Stomach smooth muscle (tissue), 2 donors: Measurements from ENCODE around the gene PRRC2B.
"Not testable (repeated sequence)": the region's sequence is repeated elsewhere in the genome, so short reads cannot be mapped to it uniquely, and the experiment has no call there.

Experiments
- H3K27ac ChIP-seq: one replicate; pipeline ENCODE4 v1.7.0; 2013; ENCODE audit warnings: mild to moderate bottlenecking, low read length, inconsistent platforms
- H3K27me3 ChIP-seq, 2 donors: one replicate each; pipeline ENCODE4 v1.7.0; 2013; ENCODE audit warnings: low read length in 2 of 2; ENCODE audit not compliant: insufficient read depth in 2 of 2, control insufficient read depth in 1 of 2
- H3K36me3 ChIP-seq, 2 donors: one replicate each; pipeline ENCODE4 v1.7.0; 2013; ENCODE audit warnings: low read length in 2 of 2; ENCODE audit not compliant: control insufficient read depth in 2 of 2, insufficient read depth in 2 of 2
- H3K4me1 ChIP-seq: one replicate; pipeline ENCODE4 v1.7.0; 2013; ENCODE audit warnings: low read length; ENCODE audit not compliant: control insufficient read depth, insufficient read depth
- H3K4me3 ChIP-seq, 2 donors: one replicate each; pipeline ENCODE4 v1.7.0; 2013; ENCODE audit warnings: low read length in 2 of 2
- H3K9ac ChIP-seq, 2 donors: one replicate each; pipeline ENCODE4 v1.7.0; 2013; ENCODE audit warnings: low read length in 2 of 2, mild to moderate bottlenecking in 1 of 2
- H3K9me3 ChIP-seq, 2 donors: one replicate each; pipeline ENCODE4 v1.7.0; 2013; ENCODE audit warnings: low read length in 2 of 2; ENCODE audit not compliant: control insufficient read depth in 2 of 2
- donor health status: healthy.
- donor health status: Pancreatic carcinoma.

The PRRC2B gene

DNA sequence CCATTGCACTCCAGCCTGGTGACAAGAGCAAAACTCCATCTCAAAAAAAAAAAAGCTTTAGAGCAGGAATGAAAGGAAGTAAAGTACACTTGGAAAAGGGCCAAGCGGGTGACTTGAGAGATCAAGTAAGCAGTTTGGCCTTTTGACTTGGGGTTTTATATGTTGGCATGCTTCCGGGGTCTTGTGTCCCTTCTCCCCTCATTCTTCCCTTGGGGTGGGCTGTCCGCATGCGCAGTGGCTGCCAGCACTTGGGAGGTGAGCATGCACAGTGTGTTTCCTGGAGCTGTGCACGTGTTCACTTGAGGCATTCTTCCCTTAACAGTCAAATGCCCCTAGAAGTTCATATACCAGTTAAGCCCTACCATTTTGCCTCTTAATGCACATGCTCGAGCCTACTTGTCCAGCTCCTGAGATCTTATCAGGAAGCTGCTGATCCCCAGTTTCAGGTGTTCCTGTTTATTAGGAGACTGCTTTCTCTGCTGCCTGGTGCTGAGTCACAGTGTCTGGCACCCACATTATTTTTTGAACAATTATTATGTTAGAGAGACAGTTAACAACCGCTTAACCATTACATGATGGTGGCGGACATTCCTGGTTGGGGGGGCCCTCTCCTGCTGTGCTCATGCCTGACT lies 32.6 kb upstream of the PRRC2B start:
- H3K9ac ChIP-seq = no peak overlapping the region
- no peaks in the 10 kb centered on the region for H3K36me3 ChIP-seq
- H3K9me3 ChIP-seq = no peaks in the 10 kb centered on the region
- H3K4me1 ChIP-seq = peaks cover 4% of the 10 kb centered on the region
- no peak overlapping the region for H3K27ac ChIP-seq
- no peaks in the 10 kb centered on the region for H3K27me3 ChIP-seq
- H3K4me3 ChIP-seq = no peak overlapping the region

- H3K4me1 ChIP-seq = peaks cover 4% of the 10 kb centered on the region
- H3K27me3 ChIP-seq = no peaks in the 10 kb centered on the region
- H3K9ac ChIP-seq = no peak overlapping the region
These were observed 28.3 kb upstream of the PRRC2B start for GRCh38 chr9:131365546-131365945.

GRCh38 chr9:131366761-131367401 lies 27.0 kb upstream of the PRRC2B start:
- Histone ChIP-seq H3K36me3 (no peaks in the 10 kb centered on the region), H3K9me3 (no peaks in the 10 kb centered on the region), H3K27ac (no peak overlapping the region), H3K9ac (no peak overlapping the region), H3K27me3 (no peaks in the 10 kb centered on the region), H3K4me1 (no peaks in the 10 kb centered on the region), H3K4me3 (no peak overlapping the region)

More at GRCh38 chr9:131365546-131365945, 28.3 kb upstream of the PRRC2B start:
- no peaks in the 10 kb centered on the region for H3K9me3 ChIP-seq
- H3K27ac ChIP-seq = no peak overlapping the region
- no peaks in the 10 kb centered on the region for H3K36me3 ChIP-seq
- no peak overlapping the region for H3K4me3 ChIP-seq

- H3K4me1 ChIP-seq = no peaks in the 10 kb centered on the region
- no peak overlapping the region for H3K27ac ChIP-seq
- H3K36me3 ChIP-seq = no peaks in the 10 kb centered on the region
- no peaks in the 10 kb centered on the region for H3K9me3 ChIP-seq
- H3K27me3 ChIP-seq = no peaks in the 10 kb centered on the region
- H3K9ac ChIP-seq = no peak overlapping the region
- H3K4me3 ChIP-seq = no peak overlapping the region
These were observed 26.4 kb upstream of the PRRC2B start for GRCh38 chr9:131367450-131367849.

DNA sequence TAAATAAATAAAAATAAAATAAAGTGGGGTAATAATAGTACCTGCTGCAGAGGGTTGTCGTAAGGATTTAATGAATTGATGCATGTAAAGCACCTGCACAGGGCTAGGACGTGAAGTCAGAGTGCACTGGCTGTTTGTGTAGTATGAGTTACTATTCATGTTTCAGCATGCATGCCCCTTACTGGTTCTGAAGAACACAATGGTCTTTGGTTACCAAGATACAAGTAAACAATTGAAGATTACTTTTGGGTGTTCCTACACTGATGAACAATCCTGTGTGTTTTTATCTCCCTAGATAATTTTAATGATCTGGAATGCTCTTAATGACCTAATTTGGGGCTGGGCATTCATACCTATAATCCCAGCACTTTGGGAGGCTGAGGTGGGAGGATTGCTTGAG lies 23.2 kb upstream of the PRRC2B start:
- Histone ChIP-seq H3K4me1 (peaks cover 6% of the 10 kb centered on the region), H3K27ac (no peak overlapping the region), H3K4me3 (no peak overlapping the region)

GRCh38 chr9:131372599-131372973 lies 21.3 kb upstream of the PRRC2B start:
- Histone ChIP-seq H3K9ac (peak overlapping the region; percentile 86 to 89), H3K27ac (peak overlapping the region; percentile 85)

More for the DNA sequence above, 23.2 kb upstream of the PRRC2B start:
- Histone ChIP-seq H3K9me3 (no peaks in the 10 kb centered on the region), H3K27me3 (no peaks in the 10 kb centered on the region), H3K36me3 (no peaks in the 10 kb centered on the region), H3K9ac (no peak overlapping the region)

GRCh38 chr9:131374638-131375037 lies 19.2 kb upstream of the PRRC2B start:
- not testable (repeated sequence) for H3K9me3 ChIP-seq, H3K27me3 ChIP-seq, H3K4me3 ChIP-seq, H3K27ac ChIP-seq, H3K9ac ChIP-seq, H3K36me3 ChIP-seq, H3K4me1 ChIP-seq

More at GRCh38 chr9:131372599-131372973, 21.3 kb upstream of the PRRC2B start:
- H3K4me1 ChIP-seq, H3K36me3 ChIP-seq, H3K27me3 ChIP-seq, H3K9me3 ChIP-seq: not testable (repeated sequence)
- peak overlapping the region; percentile 72 to 90 for H3K4me3 ChIP-seq

DNA sequence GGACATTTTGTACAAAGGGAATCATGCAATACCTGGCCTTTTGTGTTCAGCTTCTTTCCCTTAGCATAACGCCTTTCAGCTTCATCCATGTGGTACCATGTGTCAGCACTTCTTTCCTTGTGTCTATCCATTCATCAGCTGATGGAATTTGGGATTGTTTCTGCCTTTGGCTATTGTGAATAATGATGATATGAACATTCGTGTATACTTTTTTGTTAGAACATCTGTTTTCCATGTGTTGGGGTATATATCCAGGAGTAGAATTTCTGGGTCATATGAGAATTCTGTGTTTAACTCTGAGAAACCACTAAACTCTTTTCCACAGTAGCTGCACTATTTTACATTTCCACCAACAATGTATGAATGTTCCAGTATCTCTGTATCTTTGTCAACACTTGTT lies 14.8 kb upstream of the PRRC2B start:
- H3K27ac ChIP-seq = no peak overlapping the region
- no peak overlapping the region for H3K9ac ChIP-seq
- H3K27me3 ChIP-seq = no peaks in the 10 kb centered on the region
- peaks cover 8% of the 10 kb centered on the region for H3K4me1 ChIP-seq
- no peaks in the 10 kb centered on the region for H3K9me3 ChIP-seq
- H3K36me3 ChIP-seq = no peaks in the 10 kb centered on the region
- no peak overlapping the region for H3K4me3 ChIP-seq

DNA sequence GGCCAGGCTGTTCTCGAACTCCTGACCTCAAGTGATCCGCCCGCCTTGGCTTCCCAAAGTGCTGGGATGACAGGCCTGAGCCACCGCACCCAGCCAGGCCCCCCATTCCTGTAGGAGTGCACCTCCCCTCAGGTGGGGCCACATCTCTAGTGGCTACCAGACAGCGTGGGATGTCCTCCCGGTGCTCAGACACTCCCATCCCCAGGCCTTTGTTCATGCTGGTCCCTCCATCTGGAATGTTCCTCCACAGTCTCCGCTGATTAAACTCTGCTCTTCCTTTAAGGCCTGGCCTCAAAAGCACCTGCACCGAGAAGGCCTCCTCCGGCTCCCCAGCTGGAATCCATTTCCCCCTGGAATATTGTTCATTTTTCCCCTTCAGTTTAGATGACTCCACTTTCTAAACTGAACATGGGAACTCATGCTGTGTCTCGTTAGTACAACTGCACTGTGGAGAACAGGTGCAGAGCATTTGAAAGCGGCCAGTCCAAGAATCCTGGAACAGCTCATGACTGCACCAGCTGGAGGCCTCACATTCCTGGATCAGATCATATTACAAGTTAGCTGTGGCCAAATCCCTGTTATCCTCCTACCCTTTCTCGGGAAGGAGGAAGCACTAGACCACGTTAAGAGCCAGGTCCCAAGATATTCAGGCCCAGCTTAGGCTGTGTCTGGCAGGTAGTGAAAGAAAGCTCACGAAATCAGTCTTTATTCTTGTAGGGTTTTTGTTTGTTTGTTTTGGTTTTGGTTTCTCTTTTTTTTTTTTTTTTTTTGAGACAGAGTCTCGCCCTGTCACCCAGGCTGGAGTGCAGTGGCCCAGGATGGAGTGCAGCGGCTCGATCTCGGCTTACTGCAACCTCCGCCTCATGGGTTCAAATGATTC lies 10.8 kb upstream of the PRRC2B start:
- Histone ChIP-seq H3K9ac (peak overlapping the region in 1 of 2 donors; percentile 21), H3K4me3 (peak overlapping the region in 1 of 2 donors; percentile 22), H3K27me3 (no peaks in the 10 kb centered on the region), H3K27ac (peak overlapping the region; percentile 41), H3K36me3 (no peaks in the 10 kb centered on the region), H3K4me1 (peaks cover 8% of the 10 kb centered on the region), H3K9me3 (no peaks in the 10 kb centered on the region)

DNA sequence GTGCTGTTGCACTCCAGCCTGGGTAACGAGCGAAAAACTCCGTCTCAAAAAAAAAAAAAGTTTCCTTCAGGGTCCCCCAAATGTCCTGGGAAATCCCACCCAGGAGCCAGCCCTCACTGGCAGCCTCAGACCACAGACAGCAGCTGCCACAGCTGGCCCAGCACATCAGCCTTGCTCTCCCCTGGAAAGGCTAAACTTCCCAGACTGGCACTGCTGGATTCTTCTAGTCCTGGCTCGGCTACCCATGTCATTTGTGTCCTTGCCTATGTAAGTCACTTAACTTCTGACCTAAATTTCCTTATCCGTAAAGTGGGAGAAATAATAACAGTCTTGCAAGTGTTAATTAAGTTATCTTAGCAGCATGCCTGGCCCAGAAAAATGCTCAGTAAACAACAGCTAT lies 8.6 kb upstream of the PRRC2B start:
- Histone ChIP-seq H3K9ac (no peak overlapping the region), H3K4me1 (peaks cover 8% of the 10 kb centered on the region), H3K4me3 (no peak overlapping the region), H3K36me3 (no peaks in the 10 kb centered on the region), H3K9me3 (no peaks in the 10 kb centered on the region), H3K27ac (no peak overlapping the region), H3K27me3 (no peaks in the 10 kb centered on the region)
